HCT116 (cell line): ENCODE data around the gene LHX1. TPM values are rescaled to one million over a fixed set of nuclear protein-coding genes. Genes with fewer than 3 reads are reported as not detected.

Experiments
- ATAC-seq: fragments of 200-7000 bp; cut with Tn5 transposase; 2 replicates; pipeline ENCODE4 v1.9.1; 2020; ENCODE audit warnings: mild to moderate bottlenecking, moderate library complexity
- BruUV-seq: library from RNA; stranded (reverse); fragments of 400-500 nt; replicated peaks from 2 replicates; lab custom pipeline; 2021; lab: Mats Ljungman, UMichigan
- CTCF ChIA-PET: fragments of 300-600 bp; sonication (Branson Sonifier 250); formaldehyde crosslinking; loops from one replicate; lab custom pipeline; 2021; ENCODE audit warnings: antibody characterized with exemption; lab: Charles Lee
- POLR2A ChIA-PET: fragments of 300-600, 350-600 bp; sonication (Branson Sonifier 250); formaldehyde crosslinking; loops from one replicate; lab custom pipeline; 2021; ENCODE audit warnings: antibody characterized with exemption; lab: Charles Lee
- RAD21 ChIA-PET, 2 experiments: fragments of 300-600 bp; sonication (Branson Sonifier 250); formaldehyde crosslinking; loops; one replicate each; lab custom pipeline; 2023; ENCODE audit warnings: low total read pairs in 2 of 2; ENCODE audit not compliant: uncharacterized antibody in 2 of 2, unreplicated experiment in 2 of 2, low non-redundant PET in 1 of 2; lab: Charles Lee
- DNase-seq: peaks from one replicate; pipeline ENCODE4 v3.0.0-alpha.2; 2010; ENCODE audit warnings: low read depth, low spot score
- H2AFZ ChIP-seq: fragments of 200-600 bp; shearing (Covaris generic), sonication (generic); 2 replicates; pipeline ENCODE4 v1.6.1; 2017; ENCODE audit warnings: low read depth, mixed run types, mixed read lengths, antibody characterized with exemption, low read length; ENCODE audit not compliant: poor library complexity, severe bottlenecking
- H3K27ac ChIP-seq: 2 replicates; pipeline ENCODE4 v1.5.1; 2012; ENCODE audit warnings: low read depth, low read length
- H3K27me3 ChIP-seq: fragments of 200-600 bp; sonication (generic); 2 replicates; pipeline ENCODE4 v1.6.1; 2016; ENCODE audit warnings: mixed run types, low read length, mixed read lengths; ENCODE audit not compliant: insufficient read depth
- H3K36me3 ChIP-seq, 2 experiments: fragments of 200-500 bp in 1 of 2; fragments of 200-600 bp in 1 of 2; sonication (Bioruptor generic) in 1 of 2; sonication (generic) in 1 of 2; 2 replicates each; pipeline versions ENCODE4 v1.5.1 to v1.6.1; 2014 to 2016; ENCODE audit warnings: low read length in 2 of 2, inconsistent platforms in 1 of 2, mixed read lengths in 1 of 2, mixed run types in 1 of 2; ENCODE audit not compliant: insufficient read depth in 2 of 2, control insufficient read depth in 1 of 2
- H3K4me1 ChIP-seq, 2 experiments: fragments of 200-600 bp in 1 of 2; sonication (generic) in 1 of 2; 2 replicates each; pipeline versions ENCODE4 v1.5.1 to v1.6.1; 2012 to 2017; ENCODE audit warnings: low read length in 2 of 2, inconsistent platforms in 1 of 2, mild to moderate bottlenecking in 1 of 2, mixed read lengths in 1 of 2, mixed run types in 1 of 2, moderate library complexity in 1 of 2; ENCODE audit not compliant: insufficient read depth in 2 of 2, control insufficient read depth in 1 of 2
- H3K4me2 ChIP-seq: fragments of 200-600 bp; sonication (generic); 2 replicates; pipeline ENCODE4 v1.6.1; 2017; ENCODE audit warnings: mixed run types, low read length, mixed read lengths
- H3K4me3 ChIP-seq, 2 experiments: fragments of 200-600 bp in 1 of 2; sonication (generic) in 1 of 2; replicated peaks in 1 of 2; 2 replicates each; pipeline ENCODE4 v1.5.1; 2011 to 2016; ENCODE audit warnings: low read length in 2 of 2, control low read depth in 1 of 2, low read depth in 1 of 2, mild to moderate bottlenecking in 1 of 2, mixed read lengths in 1 of 2, mixed run types in 1 of 2
- H3K79me2 ChIP-seq: fragments of 200-600 bp; sonication (generic); 2 replicates; pipeline ENCODE4 v1.6.1; 2017; ENCODE audit warnings: mild to moderate bottlenecking, mixed run types, low read length, moderate library complexity, mixed read lengths; ENCODE audit not compliant: insufficient read depth
- H3K9ac ChIP-seq: fragments of 200-600 bp; sonication (generic); 2 replicates; pipeline ENCODE4 v1.6.1; 2016; ENCODE audit warnings: low read length, mixed read lengths
- H3K9me2 ChIP-seq: fragments of 200-600 bp; sonication (generic), shearing (Covaris generic); 2 replicates; pipeline ENCODE4 v1.6.1; 2017; ENCODE audit warnings: mixed run types, mild to moderate bottlenecking, moderate library complexity; ENCODE audit not compliant: insufficient read depth
- H3K9me3 ChIP-seq, 2 experiments: fragments of 200-500 bp in 1 of 2; fragments of 200-600 bp in 1 of 2; sonication (Bioruptor generic) in 1 of 2; sonication (generic) in 1 of 2; 2 replicates each; pipeline ENCODE4 v1.6.1; 2014 to 2017; ENCODE audit warnings: low read length in 2 of 2, mixed read lengths in 2 of 2, inconsistent platforms in 1 of 2, low read depth in 1 of 2, mild to moderate bottlenecking in 1 of 2, mixed run types in 1 of 2, moderate library complexity in 1 of 2; ENCODE audit not compliant: control insufficient read depth in 1 of 2, insufficient read depth in 1 of 2
- H4K20me1 ChIP-seq: fragments of 200-600 bp; sonication (generic), shearing (Covaris generic); 2 replicates; pipeline ENCODE4 v1.6.1; 2017; ENCODE audit warnings: mixed run types, mild to moderate bottlenecking, moderate library complexity; ENCODE audit not compliant: insufficient read depth
- ATF3 ChIP-seq: IDR thresholded peaks from 2 replicates; pipeline ENCODE4 v1.6.1; 2012
- CEBPB ChIP-seq: IDR thresholded peaks from 2 replicates; pipeline ENCODE4 v1.6.1; 2012; ENCODE audit warnings: low read depth
- CTCF ChIP-seq, 3 experiments: fragments of 200-600 bp in 1 of 3; sonication (generic) in 1 of 3; IDR thresholded peaks in 2 of 3; conservative IDR thresholded peaks in 1 of 3; 2 replicates each; pipeline ENCODE4 v1.5.1; 2012 to 2017; ENCODE audit warnings: low read depth in 2 of 3, low read length in 2 of 3, antibody characterized with exemption in 1 of 3, borderline replicate concordance in 1 of 3, control low read depth in 1 of 3, mild to moderate bottlenecking in 1 of 3, mixed read lengths in 1 of 3, mixed run types in 1 of 3, moderate library complexity in 1 of 3; ENCODE audit not compliant: insufficient read depth in 1 of 3
- EGR1 ChIP-seq: IDR thresholded peaks from 2 replicates; pipeline ENCODE4 v1.6.1; 2012; ENCODE audit warnings: low read depth
- ELF1 ChIP-seq: IDR thresholded peaks from 2 replicates; pipeline ENCODE4 v1.6.1; 2012; ENCODE audit warnings: low read depth, borderline replicate concordance
- EZH2 ChIP-seq: fragments of 200-600 bp; sonication (generic); IDR thresholded peaks from 2 replicates; pipeline ENCODE4 v1.6.1; 2017; ENCODE audit warnings: antibody characterized with exemption, mixed run types
- EZH2phosphoT487 ChIP-seq: fragments of 200-600 bp; IDR thresholded peaks from 2 replicates; pipeline ENCODE4 v1.6.1; 2018; ENCODE audit warnings: antibody characterized with exemption, borderline replicate concordance
- POLR2A ChIP-seq: IDR thresholded peaks from 2 replicates; pipeline ENCODE4 v1.7.0; 2011; ENCODE audit warnings: borderline replicate concordance; ENCODE audit not compliant: insufficient read depth, insufficient read length; ENCODE audit errors: extremely low read depth
- RAD21 ChIP-seq: IDR thresholded peaks from 2 replicates; pipeline ENCODE4 v1.6.1; 2012; ENCODE audit warnings: low read depth, mild to moderate bottlenecking
- SRF ChIP-seq: IDR thresholded peaks from 2 replicates; pipeline ENCODE4 v1.6.1; 2012; ENCODE audit warnings: low read depth
- TCF7L2 ChIP-seq: IDR thresholded peaks from 2 replicates; pipeline ENCODE4 v1.7.0; 2011; ENCODE audit warnings: borderline replicate concordance, inconsistent platforms; ENCODE audit not compliant: insufficient read depth, insufficient read length; ENCODE audit errors: extremely low read depth
- ZBTB33 ChIP-seq: IDR thresholded peaks from 2 replicates; pipeline ENCODE4 v1.6.1; 2011; ENCODE audit warnings: mild to moderate bottlenecking, low read length, moderate library complexity; ENCODE audit not compliant: insufficient replicate concordance; ENCODE audit errors: extremely low read depth
- intact Hi-C: fragments of 100-400 bp; cut with micrococcal nuclease; formaldehyde crosslinking; loops from 2 replicates; pipeline ENCODE4 v1.10.0; 2022
- total RNA-seq: library from RNA; stranded (reverse); gene quantifications from one replicate; pipeline ENCODE4 v1.2.1, GENCODE V29; 2021; ENCODE audit not compliant: unreplicated experiment

The LHX1 gene
- total RNA-seq, 1 experiment from 2014 or later: 0.44 TPM

DNA sequence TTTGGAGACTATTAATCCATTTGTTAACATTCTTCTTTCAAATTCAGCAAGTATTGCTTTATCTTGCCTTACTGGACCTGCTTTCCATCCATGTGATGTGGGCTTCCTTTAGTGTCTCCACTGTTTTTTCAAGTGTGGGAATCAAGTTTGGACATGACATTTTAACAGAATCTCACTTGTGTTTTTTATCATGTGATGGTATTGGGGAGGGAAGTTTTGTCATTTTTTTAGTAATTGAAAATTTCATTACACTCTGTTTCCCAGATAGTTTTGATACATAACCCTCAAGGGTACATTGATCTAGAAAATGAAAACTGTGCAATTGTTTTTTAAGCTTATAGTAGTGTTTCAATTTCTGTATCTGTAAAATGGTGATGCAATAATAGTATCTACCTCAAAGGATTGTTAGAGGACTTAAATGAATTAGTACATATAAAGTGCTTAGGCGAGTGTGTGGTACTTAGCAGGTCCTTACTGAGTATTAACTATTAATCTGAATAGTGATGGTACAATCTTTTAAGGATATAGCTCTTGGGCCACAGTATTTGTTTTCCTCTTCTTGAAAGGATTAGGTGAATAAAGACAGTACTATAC lies 38.7 kb downstream of the LHX1 start:
- POLR2A ChIA-PET: no interaction called here
- RAD21 ChIA-PET: no interaction called here

More for the DNA sequence above, 38.7 kb downstream of the LHX1 start:
- H3K4me1 ChIP-seq: peaks cover 0 to 2% of the 10 kb centered on the region in 2 experiments; a peak in 1 of 4 replicates
- no peaks in the 10 kb centered on the region for H3K9me3 ChIP-seq
- ATAC-seq: no peak
- CTCF ChIA-PET: no interaction called here
- H3K4me2 ChIP-seq: no peak overlapping the region
- no peak overlapping the region for H3K9ac ChIP-seq
- intact Hi-C loops: no loop called here
- peaks cover 2 to 10% of the 10 kb centered on the region in 2 experiments; a peak in 2 of 4 replicates for H3K36me3 ChIP-seq
- no peak overlapping the region for H2AFZ ChIP-seq
- BruUV-seq: no TSS peak
- no peak overlapping the region for H3K27ac ChIP-seq
- H3K4me3 ChIP-seq: no peak overlapping the region
- peaks cover 100% of the 10 kb centered on the region for H3K79me2 ChIP-seq
- no peaks in the 10 kb centered on the region for H3K27me3 ChIP-seq
- TF ChIP-seq TCF7L2 (no peak), CTCF (IDR thresholded peaks at IDR 0.05 in 2 of 3, conservative IDR thresholded peaks at IDR 0.05 in 1 of 3; ENCODE audit: borderline replicate concordance in 1 of 3, insufficient read depth in 1 of 3, low read depth in 2 of 3, low read length in 2 of 3) (no peak), EZH2 (no peak), RAD21 (no peak), ELF1 (no peak), SRF (no peak), POLR2A (no peak), CEBPB (no peak), ATF3 (no peak), EZH2phosphoT487 (no peak), ZBTB33 (no peak), EGR1 (no peak)
- H4K20me1 ChIP-seq: peaks cover 55% of the 10 kb centered on the region
- H3K9me2 ChIP-seq: no peaks in the 10 kb centered on the region
- DNase-seq: no peak
